T-helper 22 cell (primary cell): ENCODE results near the gene DAPK2.

Experiments used
- DNase-seq: peaks from one replicate; pipeline ENCODE4 v3.0.0-alpha.2; 2020; ENCODE audit warnings: low read depth

DAPK2 gene

DNA sequence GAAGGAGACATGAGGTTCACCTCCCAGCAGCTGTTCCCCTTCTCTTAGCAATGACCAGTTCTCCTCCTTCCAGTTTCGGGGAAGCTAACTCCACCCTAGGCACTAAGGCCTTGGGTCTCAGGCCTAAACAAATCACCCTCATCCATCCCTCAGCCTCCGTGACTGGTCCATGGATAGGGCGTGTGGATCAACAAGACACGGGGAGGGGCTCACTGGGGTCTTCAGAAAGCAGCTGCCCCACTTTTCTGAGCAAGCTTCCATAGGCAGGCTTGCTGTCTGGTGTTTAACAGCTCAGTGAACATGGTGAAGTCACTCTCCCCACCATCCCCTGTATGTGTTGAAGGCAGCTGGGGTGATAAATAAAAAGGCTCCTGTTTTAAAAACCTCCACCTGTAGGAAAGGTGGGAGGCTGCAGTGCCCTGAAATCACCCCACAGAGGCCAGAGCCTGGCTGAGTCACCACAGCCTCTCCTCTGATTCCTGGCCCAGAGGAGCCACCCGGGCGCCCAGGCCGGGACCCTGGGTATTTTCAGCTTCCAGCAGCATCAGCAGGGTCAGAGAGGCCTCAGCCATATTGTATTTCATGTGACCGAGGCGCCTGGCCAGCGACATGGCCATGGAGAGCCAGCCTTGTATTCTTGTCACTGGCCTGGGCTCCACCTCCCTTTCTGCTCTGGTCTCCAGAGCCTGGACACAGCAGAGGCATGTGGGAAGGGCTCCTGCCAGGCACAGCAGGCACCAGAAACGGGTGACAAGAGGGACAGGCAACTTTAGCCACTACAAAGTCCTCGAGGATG is 152.2 kb downstream of the DAPK2 start:
- no peak for DNase-seq

DNA sequence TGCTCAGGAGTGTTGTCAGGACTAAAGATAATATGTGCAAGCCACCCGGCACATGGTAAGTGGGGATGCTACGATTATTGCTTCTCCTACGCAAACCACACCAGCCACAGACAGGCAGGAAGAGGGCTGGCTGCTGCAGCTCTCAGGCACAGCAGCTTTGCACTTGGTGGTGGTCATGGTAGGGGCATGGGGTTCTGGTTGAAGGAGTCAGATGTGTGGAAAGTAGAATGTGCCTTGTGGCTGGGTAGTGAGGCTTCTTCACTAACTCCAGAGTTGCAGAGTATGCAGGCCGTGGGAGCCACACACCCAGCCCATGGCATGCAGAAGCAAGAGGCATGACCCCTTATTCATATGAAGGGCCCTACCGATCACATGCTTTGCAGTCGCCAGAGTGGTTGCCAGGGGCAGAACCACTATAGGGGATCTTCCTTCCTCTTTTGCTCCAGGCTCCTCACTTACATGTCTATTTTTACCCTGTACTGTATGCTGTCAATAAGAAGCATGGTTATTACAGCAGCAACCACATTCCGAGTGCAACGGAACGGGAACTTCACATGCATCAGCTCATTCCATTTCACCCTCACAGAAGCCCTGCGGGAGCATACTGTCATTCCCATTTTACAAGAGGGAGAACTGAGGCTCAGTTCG is 153.4 kb downstream of the DAPK2 start:
- DNase-seq: peak; percentile 67

DNA sequence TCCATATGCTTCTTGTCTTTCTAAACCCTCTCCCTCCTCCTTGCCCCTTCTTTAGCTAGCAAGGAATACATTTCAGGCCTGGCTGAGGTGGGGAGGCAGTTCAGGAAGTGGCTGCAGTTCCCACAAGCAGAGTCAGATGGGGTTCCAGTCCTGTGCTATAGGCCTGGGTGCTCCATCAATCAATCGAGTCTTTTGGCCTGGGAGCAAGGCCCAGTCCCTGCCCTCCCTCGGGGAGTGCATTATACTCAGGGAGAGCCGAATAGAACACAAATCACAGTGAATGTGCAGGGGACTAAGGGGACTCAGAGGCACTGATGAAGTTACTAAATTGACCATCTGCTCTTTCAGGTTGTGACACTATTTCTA is 154.5 kb downstream of the DAPK2 start:
- DNase-seq: no peak

DNA sequence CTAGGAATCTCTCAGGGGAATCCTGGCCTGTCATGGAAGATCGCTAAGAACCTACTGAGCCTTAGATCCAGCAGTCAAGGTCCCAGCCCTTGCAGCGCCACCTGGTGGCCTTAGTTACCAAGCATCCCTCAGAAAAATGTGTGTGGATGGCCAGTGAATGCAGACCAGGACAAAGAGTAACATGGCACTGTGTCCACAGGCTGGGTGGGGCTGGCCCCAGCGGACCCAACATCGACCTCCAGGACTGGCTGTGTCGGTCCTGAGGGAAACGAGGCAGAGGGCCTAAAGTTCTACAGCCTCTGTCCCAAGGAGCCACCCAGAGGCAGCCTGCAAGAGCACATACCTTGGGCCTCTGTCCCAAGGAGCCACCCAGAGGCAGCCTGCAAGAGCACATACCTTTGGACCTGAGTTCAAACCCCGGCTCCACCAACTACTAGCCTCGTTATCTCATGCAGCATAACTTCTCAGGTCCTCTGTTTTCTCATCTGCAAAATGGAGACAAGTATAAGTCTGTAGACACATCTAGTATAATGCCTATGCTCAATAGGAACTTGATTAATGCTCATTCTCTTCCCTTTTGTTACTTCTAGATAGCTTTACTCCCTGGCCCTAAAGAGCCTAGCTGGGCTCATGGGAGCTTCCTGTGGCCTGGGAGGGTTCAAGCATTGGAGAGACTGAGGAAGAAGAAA is 155.1 kb downstream of the DAPK2 start:
- peak; percentile 36 for DNase-seq

DNA sequence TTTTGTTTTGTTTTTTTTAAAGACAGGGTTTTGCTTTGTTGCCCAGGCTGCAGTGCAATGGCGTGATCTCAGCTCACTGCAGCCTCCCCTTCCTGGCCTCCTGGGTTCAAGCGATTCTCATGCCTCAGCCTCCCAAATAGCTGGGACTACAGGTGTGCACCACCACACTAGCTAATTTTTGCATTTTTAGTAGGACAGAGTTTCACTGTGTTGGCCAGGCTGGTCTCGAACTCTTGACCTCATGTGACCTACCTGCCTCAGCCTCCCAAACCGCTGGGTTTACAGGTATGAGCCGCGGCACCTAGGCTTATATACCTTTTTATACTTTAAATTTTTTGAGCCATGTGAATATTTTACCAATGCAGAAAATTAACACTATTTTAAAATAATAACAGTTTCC is 155.7 kb downstream of the DAPK2 start:
- DNase-seq: no peak

DNA sequence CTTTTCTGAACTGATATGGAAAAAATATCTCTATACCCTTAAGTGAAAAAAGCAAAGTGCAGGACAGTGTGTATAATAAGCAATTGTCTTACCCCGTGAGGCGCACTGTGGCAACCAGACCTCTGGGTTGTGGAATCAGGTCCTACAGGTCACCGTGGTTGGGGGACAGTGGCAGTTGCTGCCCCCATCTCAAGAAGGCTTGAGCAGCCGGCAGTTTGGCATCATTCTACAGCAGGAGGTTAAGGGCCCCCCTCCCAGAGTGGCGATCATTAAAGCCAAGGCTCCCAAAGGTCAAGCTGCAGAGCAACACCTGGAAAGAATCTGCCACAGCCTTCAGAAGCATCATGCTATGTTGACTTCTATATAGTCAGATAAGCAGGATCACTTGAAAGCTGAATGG is 156.5 kb downstream of the DAPK2 start:
- DNase-seq: no peak

DNA sequence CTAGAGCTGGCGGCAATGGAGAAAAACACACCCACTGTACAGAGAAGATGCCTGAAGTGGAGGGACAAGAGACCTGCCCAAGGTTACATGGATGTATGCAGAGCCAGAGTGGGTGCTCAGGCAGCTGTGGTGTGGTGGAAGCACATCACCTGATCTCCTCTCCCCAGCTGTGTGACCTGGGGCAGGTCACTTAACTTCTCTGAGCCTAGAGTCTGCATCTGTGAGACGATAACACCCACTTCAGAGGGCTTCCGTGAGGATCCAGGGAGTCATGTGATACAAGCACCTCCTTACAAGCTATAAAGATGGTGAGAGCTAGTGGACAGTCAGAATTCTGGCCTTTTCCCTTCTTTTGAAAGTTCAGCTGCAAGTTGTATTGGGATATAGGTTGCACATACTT is 157.5 kb downstream of the DAPK2 start:
- no peak for DNase-seq

DNA sequence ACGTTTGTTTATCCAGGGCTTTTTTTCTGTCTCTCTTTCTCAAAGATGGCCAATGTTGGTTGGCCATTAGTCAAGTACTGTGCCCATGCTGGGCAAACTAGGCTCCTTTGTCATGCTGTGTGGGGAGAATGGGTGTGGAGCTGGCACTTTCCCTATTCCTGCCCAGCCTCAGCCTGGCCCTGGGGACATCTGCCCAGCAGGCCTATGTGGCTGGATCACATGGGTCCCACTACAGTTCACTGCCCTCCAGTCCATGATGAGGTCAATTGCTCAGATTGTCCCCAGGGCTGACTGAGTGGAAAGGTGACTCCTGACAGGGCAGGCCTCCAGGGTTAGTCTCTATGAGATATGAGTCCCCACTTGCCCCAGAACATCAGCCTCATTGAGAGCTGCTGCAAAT is 158.1 kb downstream of the DAPK2 start:
- DNase-seq: no peak

DNA sequence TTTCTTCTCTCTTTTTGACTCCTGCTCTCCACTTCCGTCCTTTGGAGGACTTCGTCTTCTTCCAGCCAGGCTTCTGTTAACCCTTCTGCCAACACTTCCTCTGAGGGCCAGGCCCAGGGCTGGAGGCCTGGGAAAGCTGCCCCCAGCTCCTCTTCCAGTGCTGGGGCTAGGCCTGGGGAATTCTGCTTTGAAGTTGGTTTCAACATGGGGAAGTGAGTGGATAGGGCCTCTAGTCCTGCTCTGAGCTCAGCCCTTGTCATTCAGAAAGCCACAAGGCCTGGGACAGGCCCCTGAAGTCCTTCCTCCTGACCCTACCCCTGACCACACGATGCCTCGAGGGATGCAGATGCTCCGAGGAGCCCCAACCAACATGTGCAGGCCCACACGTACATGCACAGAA is 158.7 kb downstream of the DAPK2 start:
- no peak for DNase-seq

DNA sequence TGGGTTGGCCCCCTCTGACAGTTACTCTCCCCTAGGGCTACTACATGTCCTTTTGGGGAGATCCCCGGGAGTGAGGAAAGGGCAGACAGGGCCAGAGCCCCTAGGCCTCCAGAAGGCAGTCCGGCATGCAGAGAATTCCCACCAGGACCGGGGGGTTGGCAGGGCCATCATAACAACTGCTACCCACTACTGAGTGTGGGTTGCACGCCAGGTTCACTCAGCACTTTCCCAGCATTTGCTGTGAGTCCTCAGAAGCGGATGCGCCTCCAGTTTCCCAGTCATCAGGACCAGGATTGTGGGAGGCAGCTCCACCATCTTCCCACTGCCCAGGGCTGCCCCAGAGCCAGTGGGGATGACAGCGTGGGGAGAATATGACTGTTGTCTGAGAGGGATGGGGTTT is 161.3 kb downstream of the DAPK2 start:
- no peak for DNase-seq

DNA sequence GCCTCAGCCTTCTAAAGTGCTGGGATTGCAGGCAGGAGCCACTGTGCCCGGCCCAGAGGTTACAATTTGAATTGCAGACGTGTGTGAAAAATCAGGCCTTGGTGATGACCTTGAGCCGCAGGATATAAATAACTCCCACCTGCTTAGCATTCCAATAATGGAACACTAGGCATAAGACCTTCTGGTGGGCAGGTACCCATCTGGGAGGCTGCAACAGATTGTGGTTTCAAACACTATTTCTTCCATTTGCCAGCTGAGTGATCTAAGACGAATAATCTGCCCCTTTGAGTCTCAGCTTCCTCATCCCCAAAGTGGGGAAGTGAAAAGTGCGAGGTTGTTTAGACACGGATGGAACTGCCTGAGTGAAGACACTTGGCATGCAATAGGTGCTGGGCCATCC is 164.9 kb downstream of the DAPK2 start:
- DNase-seq: no peak

DNA sequence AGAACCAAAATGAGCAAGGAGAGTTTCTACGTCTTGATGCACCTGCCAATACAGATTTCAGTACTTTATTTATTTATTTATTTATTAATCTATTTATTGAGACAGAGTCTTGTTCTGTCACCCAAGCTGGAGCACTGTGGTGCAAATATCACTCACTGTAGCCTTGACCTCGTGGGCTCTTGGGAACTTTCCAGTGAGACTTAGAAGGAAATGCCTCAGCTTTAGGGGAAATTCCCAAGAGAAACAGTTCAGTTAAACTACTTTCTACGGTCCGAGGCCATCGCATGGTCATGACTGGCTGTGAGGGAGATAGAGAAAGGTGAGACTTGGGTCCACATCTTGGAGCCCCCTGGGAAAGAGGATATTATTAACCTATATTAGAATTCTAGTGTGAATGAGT is 165.5 kb downstream of the DAPK2 start:
- DNase-seq: no peak

DNA sequence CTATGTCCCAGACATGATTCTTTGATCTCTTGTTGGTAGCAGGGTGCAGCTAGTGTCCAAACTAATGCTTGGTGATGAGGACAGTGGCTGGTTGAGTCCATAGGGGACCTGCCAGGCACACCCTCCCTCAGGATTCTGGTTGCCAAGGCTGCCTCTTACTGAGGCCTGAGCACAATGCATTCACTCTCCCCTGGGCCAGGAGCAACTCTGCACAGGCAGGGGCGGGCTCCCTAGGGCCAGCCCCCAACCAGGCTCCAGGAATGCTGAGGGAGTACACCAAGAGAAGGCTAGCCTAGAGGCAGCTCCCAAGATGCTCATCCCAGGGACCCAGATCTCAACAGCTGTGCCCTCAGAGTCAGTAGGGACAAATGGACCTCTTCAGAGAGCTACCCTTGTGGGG is 166.3 kb downstream of the DAPK2 start:
- DNase-seq: no peak

DNA sequence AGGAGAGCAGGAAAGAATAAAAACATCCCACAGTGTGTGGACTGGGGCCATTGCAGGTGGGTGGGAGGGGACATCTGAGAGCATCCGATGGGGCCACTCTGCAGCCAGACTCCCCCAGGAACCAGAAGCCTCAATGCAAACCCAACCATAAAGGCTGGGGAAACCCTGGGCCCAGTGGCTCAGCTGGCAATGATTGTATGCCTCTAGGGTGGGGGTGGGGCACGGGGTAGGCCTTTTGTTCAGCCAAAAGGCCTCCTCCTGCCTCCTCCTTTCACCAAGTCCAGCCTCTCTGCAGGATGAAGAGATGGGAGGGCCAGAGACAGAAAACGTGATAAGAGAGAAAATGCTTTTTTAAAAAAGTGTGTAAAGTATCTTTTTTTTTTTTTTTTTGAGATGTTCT is 167.1 kb downstream of the DAPK2 start:
- DNase-seq: no peak

DNA sequence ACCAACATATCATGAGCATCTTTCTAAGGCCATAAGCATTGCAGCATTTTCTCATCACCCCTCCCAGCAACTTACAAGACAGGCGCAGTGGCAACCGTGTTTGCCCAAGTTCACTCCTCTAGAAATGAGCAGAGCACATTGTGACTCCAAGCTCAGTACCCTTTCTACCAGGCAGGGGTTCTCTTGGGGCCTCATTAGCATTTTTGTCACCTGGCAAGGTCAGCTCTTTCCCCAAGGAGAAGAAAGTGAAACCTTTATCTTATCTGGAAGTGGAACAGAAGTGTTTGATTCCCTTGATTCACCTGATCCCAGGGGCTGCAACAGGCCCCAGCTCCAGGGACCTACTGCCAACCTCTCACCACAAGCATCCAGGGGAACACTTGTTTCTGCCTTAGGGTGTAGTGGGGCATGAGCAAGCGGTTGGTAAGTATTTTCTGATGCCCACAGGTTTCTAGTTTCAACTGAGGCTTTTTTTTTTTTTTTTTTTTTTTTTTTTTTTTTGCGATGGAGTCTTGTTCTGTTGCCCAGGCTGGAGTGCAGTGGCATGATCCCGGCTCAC is 168.5 kb downstream of the DAPK2 start:
- no peak for DNase-seq

DNA sequence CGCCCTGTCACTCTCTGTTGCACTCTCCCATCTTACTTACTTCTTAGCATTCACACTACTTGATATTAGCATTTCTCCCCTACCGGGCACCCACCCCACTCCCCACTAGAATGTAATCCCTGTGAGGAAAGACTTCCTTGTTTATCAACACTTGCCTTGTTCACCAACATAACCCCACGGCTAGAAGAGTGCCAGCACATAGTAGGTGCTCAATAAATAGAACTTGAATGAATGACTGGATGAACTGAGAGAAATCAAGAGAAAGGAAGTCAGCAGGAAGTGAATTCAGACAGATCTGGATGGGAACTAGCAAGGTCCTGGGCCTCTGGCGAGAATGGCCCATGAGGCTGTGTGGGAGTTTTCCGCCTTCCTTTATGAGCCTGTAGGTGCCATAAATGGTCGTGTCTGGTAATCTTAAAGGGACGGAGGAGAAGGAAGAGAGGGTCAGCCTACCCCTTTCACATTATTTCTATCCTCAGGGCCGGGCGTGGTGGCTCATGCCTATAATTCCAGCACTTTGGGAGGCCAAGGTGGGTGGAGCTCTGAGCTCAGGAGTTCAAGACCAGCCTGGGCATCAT is 170.1 kb downstream of the DAPK2 start:
- no peak for DNase-seq

DNA sequence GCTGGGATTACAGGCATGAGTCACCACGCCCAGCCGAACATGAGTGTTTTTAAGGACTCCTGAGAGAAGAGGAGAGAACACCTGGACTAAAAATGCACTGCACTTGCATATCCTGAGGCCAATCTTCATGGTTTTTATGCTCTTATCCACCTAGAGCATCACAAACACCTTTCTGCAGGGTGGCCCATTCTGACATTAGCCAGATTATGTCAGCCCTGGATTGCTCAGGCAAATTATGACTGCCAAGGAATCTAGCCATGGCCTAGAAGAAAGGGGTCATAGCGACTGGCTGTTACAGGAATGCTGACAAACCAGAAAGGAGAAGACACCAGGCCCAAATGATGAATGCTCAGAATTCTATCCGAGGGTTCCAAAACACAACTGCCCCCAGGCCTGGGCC is 171.7 kb downstream of the DAPK2 start:
- no peak for DNase-seq

DNA sequence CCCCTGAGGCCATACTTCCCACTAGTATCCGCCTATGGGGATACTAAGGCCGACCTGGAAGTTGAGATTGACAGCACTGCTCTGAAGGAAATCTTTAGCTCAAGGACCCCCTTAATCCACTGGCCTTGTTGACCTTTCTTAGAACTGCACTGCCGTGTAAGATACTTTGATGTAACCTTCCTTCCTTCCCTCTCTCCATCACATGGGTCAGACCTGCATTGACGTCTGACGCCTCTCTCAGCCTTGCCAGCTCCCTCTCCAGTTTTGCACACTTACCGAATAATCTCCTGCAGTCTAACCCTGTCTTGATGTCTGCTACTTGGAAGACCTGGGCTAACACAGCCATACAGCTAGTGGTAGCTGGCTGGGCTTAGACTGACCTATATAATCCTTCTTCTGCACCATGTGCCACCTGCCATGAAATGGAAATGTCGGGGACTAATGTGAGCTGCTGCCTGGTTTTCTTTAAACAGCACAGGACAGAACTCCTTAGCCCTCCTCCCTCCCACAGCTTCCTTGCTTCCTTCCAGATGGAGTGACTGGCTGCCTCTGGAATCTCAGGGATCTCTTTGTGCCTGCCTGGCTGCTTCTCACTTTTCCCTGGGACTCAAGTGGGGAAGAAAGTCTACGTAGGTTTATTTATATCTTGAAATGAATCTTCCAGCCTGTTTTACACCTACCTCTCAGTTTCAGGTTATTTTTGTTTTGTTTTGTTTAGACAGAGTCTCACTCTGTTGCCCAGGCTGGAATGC is 173.3 kb downstream of the DAPK2 start:
- no peak for DNase-seq

DNA sequence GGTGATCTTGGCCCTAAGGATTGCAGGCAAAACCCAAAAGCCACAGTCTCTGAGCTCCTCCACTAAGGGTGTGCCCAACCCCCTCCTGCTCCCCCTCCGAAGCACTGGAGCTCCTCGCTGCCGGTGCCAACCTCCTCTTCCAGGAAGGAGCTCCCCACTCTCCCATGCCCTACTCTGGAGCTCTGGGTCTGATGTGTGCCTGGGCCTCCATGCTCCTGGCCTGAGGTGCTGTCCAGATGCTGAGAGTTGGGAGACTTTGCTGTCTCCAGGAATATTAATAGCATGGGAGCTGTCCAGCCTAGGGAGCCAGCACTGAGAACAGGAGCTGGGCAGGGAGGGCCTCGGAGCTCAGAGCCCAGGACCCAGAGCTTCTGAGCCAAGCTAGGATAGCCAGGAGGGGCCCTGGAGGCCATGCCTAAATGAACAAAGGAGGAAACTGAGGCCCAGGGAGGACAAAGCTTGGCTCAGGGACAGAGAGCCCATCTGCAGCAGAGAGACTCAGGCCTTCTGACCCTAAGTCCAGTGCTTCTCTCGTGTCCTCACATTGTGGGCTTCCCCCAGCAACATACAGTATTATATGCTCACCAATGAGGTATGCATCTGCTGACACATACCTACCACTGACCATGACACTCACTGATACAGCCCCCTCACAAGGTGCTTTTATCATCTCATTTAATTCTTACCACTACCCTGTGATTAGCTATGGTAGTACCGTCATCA is 175.6 kb downstream of the DAPK2 start:
- DNase-seq: no peak

DNA sequence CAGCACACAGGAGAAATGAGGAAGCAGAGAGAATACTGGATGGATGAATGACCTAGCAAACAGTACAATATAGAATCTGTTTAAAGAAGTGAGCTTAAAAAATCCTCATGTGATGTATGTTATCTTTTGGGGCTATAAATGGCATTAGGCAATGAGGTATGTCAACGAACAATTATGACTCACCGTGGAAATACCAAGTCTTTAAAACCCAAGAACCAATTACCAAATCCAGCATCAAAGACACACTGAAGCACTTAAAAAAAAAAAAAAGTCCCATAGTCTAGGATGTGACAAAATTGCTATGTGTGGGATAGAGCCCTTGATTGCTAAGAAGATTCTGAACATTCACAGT is 176.3 kb downstream of the DAPK2 start:
- no peak for DNase-seq

DNA sequence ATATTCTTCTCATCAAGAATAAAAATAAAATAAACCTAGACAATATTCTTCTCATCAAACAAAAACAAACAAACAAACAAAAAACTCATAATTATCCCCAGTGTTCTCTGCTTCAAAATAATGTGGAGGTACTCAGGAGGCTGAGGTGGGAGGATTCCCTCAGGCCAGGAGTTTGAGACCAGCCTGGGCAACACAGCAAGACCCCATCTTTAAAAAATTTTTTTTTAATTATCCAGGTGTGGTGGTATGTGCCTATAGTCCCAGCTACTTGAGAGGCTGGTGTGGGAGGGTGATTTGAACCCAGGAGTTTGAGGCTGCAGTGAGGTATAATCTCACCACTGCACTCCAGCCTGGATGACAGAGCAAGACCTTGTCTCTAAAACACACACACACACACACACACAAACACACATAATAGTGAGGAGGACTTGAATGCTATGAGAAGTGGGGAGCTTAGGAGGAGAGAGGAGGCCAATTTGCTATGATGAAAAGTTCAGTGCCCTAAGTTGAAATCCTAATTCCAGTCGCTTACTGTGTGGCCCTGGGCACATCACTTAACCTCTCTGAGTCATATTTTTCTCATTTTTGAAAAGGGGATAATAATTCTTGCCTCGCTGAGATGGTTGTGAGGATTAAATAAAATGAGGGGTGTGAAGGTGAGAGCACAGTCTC is 176.8 kb downstream of the DAPK2 start:
- DNase-seq: no peak
